Limb (tissue), 2 donors: ENCODE results near the gene CCDC8.
"Not testable (repeated sequence)": the region's sequence is repeated elsewhere in the genome, so short reads cannot be mapped to it uniquely, and the experiment has no call there.

Experiments used
- DNase-seq, 2 donors: peaks; one replicate each; pipeline ENCODE4 v3.0.0-alpha.2; 2016; ENCODE audit errors: extremely low spot score in 2 of 2

The CCDC8 gene

GRCh38 chr19:46383171-46383815, 30.1 kb downstream of the CCDC8 start:
- no peak for DNase-seq

- DNase-seq, result no peak
These were observed 31.5 kb downstream of the CCDC8 start for GRCh38 chr19:46381756-46382345.

GRCh38 chr19:46381346-46381745, 32.0 kb downstream of the CCDC8 start:
- DNase-seq, result no peak

- no peak for DNase-seq
These were observed 32.7 kb downstream of the CCDC8 start for GRCh38 chr19:46380690-46381089.

GRCh38 chr19:46378268-46378667, 35.1 kb downstream of the CCDC8 start:
- peak in 1 of 2 donors; percentile 77 for DNase-seq

GRCh38 chr19:46376241-46377153, 36.9 kb downstream of the CCDC8 start:
- no peak for DNase-seq

- not testable (repeated sequence) for DNase-seq
These were observed 37.8 kb downstream of the CCDC8 start for GRCh38 chr19:46375476-46376067.

- DNase-seq, result no peak
These were observed 38.6 kb downstream of the CCDC8 start for GRCh38 chr19:46374536-46375475.

GRCh38 chr19:46373491-46374359, 39.6 kb downstream of the CCDC8 start:
- DNase-seq, result peak in 1 of 2 donors; percentile 69

GRCh38 chr19:46372901-46373490, 40.4 kb downstream of the CCDC8 start:
- peak in 1 of 2 donors; percentile 31 for DNase-seq

- DNase-seq, result peak in 1 of 2 donors; percentile 24
These were observed 41.9 kb downstream of the CCDC8 start for GRCh38 chr19:46371371-46371901.

- no peak for DNase-seq
These were observed 43.5 kb downstream of the CCDC8 start for GRCh38 chr19:46369817-46370216.

GRCh38 chr19:46368116-46368515, 45.2 kb downstream of the CCDC8 start:
- DNase-seq, result no peak

- no peak for DNase-seq
These were observed 45.9 kb downstream of the CCDC8 start for GRCh38 chr19:46367426-46367825.

GRCh38 chr19:46366620-46367292, 46.6 kb downstream of the CCDC8 start:
- DNase-seq, result no peak

GRCh38 chr19:46365561-46365960, 47.8 kb downstream of the CCDC8 start:
- no peak for DNase-seq

- no peak for DNase-seq
These were observed 49.0 kb downstream of the CCDC8 start for GRCh38 chr19:46364359-46364758.

- DNase-seq, result no peak
These were observed 51.4 kb downstream of the CCDC8 start for GRCh38 chr19:46361915-46362314.
